ENCODE measurements around the gene RYR1. TPM values are rescaled to one million over a fixed set of nuclear protein-coding genes. Genes with fewer than 3 reads are reported as not detected.

Gene RYR1
- total RNA-seq, 1 donor from 2014 or later: 9.3 TPM

- TF ChIP-seq, protein P1, sequence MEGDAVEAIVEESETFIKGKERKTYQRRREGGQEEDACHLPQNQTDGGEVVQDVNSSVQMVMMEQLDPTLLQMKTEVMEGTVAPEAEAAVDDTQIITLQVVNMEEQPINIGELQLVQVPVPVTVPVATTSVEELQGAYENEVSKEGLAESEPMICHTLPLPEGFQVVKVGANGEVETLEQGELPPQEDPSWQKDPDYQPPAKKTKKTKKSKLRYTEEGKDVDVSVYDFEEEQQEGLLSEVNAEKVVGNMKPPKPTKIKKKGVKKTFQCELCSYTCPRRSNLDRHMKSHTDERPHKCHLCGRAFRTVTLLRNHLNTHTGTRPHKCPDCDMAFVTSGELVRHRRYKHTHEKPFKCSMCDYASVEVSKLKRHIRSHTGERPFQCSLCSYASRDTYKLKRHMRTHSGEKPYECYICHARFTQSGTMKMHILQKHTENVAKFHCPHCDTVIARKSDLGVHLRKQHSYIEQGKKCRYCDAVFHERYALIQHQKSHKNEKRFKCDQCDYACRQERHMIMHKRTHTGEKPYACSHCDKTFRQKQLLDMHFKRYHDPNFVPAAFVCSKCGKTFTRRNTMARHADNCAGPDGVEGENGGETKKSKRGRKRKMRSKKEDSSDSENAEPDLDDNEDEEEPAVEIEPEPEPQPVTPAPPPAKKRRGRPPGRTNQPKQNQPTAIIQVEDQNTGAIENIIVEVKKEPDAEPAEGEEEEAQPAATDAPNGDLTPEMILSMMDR (conservative IDR thresholded peaks at IDR 0.05): no peak
- Mint-ChIP-seq H3K27me3 (peaks cover 3% of the 10 kb centered on the region), H3K27ac (no peak overlapping the region), H3K4me1 (ENCODE audit: unreplicated experiment) (peaks cover 3% of the 10 kb centered on the region), H3K36me3 (no peaks in the 10 kb centered on the region), H3K9me3 (no peaks in the 10 kb centered on the region), H3K4me3 (no peak overlapping the region)
- DNase-seq (ENCODE audit: extremely low spot score, unreplicated experiment): no peak
Observed at GRCh38 chr19:38526430-38526829, 92.9 kb downstream of the RYR1 start.

- H3K27ac Mint-ChIP-seq: no peak overlapping the region
- DNase-seq (ENCODE audit: extremely low spot score, unreplicated experiment): no peak
Observed at GRCh38 chr19:38527466-38528136, 94.1 kb downstream of the RYR1 start.

DNA sequence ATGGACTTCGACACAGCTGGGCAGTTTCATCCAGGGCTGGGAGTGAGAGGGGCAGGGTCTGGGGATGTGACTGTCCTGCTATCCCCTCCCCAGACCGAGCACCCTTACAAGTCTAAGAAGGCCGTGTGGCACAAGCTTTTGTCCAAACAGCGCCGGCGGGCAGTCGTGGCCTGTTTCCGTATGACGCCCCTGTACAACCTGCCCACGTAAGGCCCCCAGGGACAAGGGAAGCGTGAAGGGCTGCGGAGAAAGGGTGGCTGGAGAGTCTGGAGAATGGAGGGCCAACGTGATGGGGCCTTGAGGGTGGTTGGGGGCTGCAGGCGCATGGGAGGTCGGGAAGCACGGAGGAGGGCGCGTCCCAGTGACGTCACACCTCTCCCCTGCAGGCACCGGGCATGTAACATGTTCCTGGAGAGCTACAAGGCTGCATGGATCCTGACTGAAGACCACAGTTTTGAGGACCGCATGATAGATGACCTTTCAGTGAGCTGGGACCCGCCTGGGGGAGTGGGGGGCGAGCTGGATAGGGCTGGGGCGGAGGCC, 94.8 kb downstream of the RYR1 start:
- TF ChIP-seq, protein P1 (conservative IDR thresholded peaks at IDR 0.05): no peak
- Mint-ChIP-seq H3K27ac (no peak overlapping the region), H3K27me3 (peaks cover 5% of the 10 kb centered on the region), H3K4me1 (ENCODE audit: unreplicated experiment) (peaks cover 3% of the 10 kb centered on the region), H3K36me3 (no peaks in the 10 kb centered on the region), H3K4me3 (no peak overlapping the region), H3K9me3 (no peaks in the 10 kb centered on the region)
- DNase-seq (ENCODE audit: extremely low spot score, unreplicated experiment): no peak

More at GRCh38 chr19:38527466-38528136, 94.1 kb downstream of the RYR1 start:
- Mint-ChIP-seq H3K36me3 (no peaks in the 10 kb centered on the region), H3K27me3 (peaks cover 3% of the 10 kb centered on the region), H3K9me3 (no peaks in the 10 kb centered on the region), H3K4me3 (no peak overlapping the region), H3K4me1 (ENCODE audit: unreplicated experiment) (peaks cover 3% of the 10 kb centered on the region)
- TF ChIP-seq, protein P1 (conservative IDR thresholded peaks at IDR 0.05): no peak

DNA sequence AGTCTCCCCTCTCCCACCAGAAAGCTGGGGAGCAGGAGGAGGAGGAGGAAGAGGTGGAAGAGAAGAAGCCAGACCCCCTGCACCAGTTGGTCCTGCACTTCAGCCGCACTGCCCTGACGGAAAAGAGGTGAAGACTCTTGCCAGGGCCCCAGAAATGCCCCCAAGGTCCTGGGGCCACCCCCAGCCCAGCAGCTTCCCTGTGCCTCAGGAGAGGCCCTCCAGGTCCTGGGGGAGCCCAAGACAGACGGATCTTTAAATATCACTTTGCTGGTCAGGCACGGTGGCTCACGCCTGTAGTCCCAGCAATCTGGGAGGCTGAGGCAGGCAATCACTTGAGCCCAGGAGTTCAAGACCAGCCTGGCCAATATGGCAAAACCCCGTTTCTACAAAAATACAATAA, 95.4 kb downstream of the RYR1 start:
- H3K36me3 Mint-ChIP-seq: no peaks in the 10 kb centered on the region
- TF ChIP-seq, protein P1 (conservative IDR thresholded peaks at IDR 0.05): no peak
- no peak overlapping the region for H3K27ac Mint-ChIP-seq
- no peak for DNase-seq (ENCODE audit: extremely low spot score, unreplicated experiment)
- no peaks in the 10 kb centered on the region for H3K9me3 Mint-ChIP-seq
- peaks cover 5% of the 10 kb centered on the region for H3K27me3 Mint-ChIP-seq
- no peak overlapping the region for H3K4me3 Mint-ChIP-seq
- peaks cover 3% of the 10 kb centered on the region for H3K4me1 Mint-ChIP-seq (ENCODE audit: unreplicated experiment)

DNA sequence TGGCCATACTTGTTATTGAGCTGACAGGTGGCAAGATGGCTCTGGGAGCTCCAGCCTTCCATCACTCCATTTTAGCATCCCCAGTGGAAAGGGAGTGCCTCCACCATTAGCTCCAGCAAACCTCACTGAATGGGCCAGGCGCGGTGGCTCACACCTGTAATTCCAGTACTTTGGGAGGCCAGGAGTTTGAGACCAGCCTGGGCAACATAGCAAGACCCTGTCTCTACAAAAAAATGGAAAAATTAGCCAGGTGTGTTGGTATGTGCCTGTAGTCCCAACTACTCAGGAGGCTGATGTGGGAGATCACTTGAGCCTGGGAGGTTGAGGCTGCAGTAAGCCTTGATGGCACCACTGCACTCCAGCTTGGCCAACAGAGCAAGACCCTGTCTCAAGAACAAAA, 98.0 kb downstream of the RYR1 start:
- Mint-ChIP-seq H3K4me3 (no peak overlapping the region), H3K4me1 (ENCODE audit: unreplicated experiment) (peaks cover 3% of the 10 kb centered on the region), H3K27ac (no peak overlapping the region), H3K36me3 (peaks cover 3% of the 10 kb centered on the region), H3K9me3 (no peaks in the 10 kb centered on the region), H3K27me3 (peaks cover 2% of the 10 kb centered on the region)
- DNase-seq (ENCODE audit: extremely low spot score, unreplicated experiment): no peak
- TF ChIP-seq, protein P1 (conservative IDR thresholded peaks at IDR 0.05): no peak
